Mammary epithelial cell (primary cell): ENCODE data around the gene OLFM3.

Experiments used
- EZH2 ChIP-seq: IDR thresholded peaks from 2 replicates; pipeline ENCODE4 v1.6.1; 2012; ENCODE audit warnings: low read length, inconsistent platforms, borderline replicate concordance
- TF ChIP-seq, protein P1 (sequence below), 2 donors: IDR thresholded peaks in 1 of 2; conservative IDR thresholded peaks in 1 of 2; 2 replicates each; pipeline ENCODE4 v1.5.1; 2011 to 2012; ENCODE audit warnings: inconsistent platforms in 2 of 2, low read length in 2 of 2, mild to moderate bottlenecking in 2 of 2, control low read depth in 1 of 2, low read depth in 1 of 2; ENCODE audit not compliant: insufficient read depth in 1 of 2; ENCODE audit errors: extremely low read depth in 1 of 2

DNA sequence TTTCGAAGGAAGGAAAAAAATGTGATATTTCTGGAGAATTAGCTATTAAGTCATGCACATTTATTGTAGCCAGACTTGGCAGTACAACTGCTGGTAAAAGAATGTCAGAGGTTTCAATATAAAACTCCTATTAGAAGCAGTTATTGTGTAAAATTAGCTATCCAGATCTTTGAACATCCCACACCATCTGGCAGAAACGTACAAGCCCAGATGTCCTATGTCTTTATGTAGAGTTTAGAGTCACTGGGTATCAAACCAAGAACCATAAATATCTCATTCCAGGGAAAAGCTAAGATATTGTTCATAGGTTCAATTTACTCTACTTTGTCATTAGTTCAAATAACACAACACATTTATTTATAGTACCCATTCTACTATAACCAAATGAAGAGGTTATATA lies 31.4 kb downstream of the OLFM3 start:
- no peak for TF ChIP-seq EZH2
- TF ChIP-seq, protein P1, sequence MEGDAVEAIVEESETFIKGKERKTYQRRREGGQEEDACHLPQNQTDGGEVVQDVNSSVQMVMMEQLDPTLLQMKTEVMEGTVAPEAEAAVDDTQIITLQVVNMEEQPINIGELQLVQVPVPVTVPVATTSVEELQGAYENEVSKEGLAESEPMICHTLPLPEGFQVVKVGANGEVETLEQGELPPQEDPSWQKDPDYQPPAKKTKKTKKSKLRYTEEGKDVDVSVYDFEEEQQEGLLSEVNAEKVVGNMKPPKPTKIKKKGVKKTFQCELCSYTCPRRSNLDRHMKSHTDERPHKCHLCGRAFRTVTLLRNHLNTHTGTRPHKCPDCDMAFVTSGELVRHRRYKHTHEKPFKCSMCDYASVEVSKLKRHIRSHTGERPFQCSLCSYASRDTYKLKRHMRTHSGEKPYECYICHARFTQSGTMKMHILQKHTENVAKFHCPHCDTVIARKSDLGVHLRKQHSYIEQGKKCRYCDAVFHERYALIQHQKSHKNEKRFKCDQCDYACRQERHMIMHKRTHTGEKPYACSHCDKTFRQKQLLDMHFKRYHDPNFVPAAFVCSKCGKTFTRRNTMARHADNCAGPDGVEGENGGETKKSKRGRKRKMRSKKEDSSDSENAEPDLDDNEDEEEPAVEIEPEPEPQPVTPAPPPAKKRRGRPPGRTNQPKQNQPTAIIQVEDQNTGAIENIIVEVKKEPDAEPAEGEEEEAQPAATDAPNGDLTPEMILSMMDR (conservative IDR thresholded peaks at IDR 0.05 in 1 of 2, IDR thresholded peaks at IDR 0.05 in 1 of 2; ENCODE audit: extremely low read depth in 1 of 2, insufficient read depth in 1 of 2, low read depth in 1 of 2, low read length in 2 of 2) = no peak
